IPS-11a (cell line): ENCODE data around the gene UNC13B.
"Not testable (repeated sequence)": the region's sequence is repeated elsewhere in the genome, so short reads cannot be mapped to it uniquely, and the experiment has no call there.

Experiments
- H3K4me3 ChIP-seq: one replicate; pipeline ENCODE4 v1.5.1; 2013; ENCODE audit warnings: low read depth, low read length, control low read depth

UNC13B gene

GRCh38 chr9:35162605-35163315 lies 951 bp downstream of the UNC13B start:
- peak overlapping the region; percentile 92 for H3K4me3 ChIP-seq

- H3K4me3 ChIP-seq, result no peak overlapping the region
Observed at GRCh38 chr9:35163413-35163812, 1.6 kb downstream of the UNC13B start.

- H3K4me3 ChIP-seq, result no peak overlapping the region
Observed at GRCh38 chr9:35164711-35165110, 2.9 kb downstream of the UNC13B start.

- H3K4me3 ChIP-seq, result not testable (repeated sequence)
Observed at GRCh38 chr9:35167429-35167828, 5.6 kb downstream of the UNC13B start.

GRCh38 chr9:35168963-35169362 lies 7.2 kb downstream of the UNC13B start:
- H3K4me3 ChIP-seq, result no peak overlapping the region

GRCh38 chr9:35172878-35173277 lies 11.1 kb downstream of the UNC13B start:
- no peak overlapping the region for H3K4me3 ChIP-seq

- H3K4me3 ChIP-seq, result no peak overlapping the region
Observed at GRCh38 chr9:35177520-35177919, 15.7 kb downstream of the UNC13B start.

- H3K4me3 ChIP-seq, result no peak overlapping the region
Observed at GRCh38 chr9:35179347-35180280, 17.8 kb downstream of the UNC13B start.

GRCh38 chr9:35180801-35181200 lies 19.0 kb downstream of the UNC13B start:
- H3K4me3 ChIP-seq, result no peak overlapping the region

GRCh38 chr9:35182401-35182800 lies 20.6 kb downstream of the UNC13B start:
- H3K4me3 ChIP-seq, result not testable (repeated sequence)

GRCh38 chr9:35182996-35183754 lies 21.4 kb downstream of the UNC13B start:
- not testable (repeated sequence) for H3K4me3 ChIP-seq

GRCh38 chr9:35183755-35184480 lies 22.1 kb downstream of the UNC13B start:
- H3K4me3 ChIP-seq, result not testable (repeated sequence)

GRCh38 chr9:35186524-35186923 lies 24.7 kb downstream of the UNC13B start:
- H3K4me3 ChIP-seq, result no peak overlapping the region

- H3K4me3 ChIP-seq, result no peak overlapping the region
Observed at GRCh38 chr9:35190203-35190602, 28.4 kb downstream of the UNC13B start.

- H3K4me3 ChIP-seq, result no peak overlapping the region
Observed at GRCh38 chr9:35191105-35191504, 29.3 kb downstream of the UNC13B start.

GRCh38 chr9:35193762-35194161 lies 32.0 kb downstream of the UNC13B start:
- H3K4me3 ChIP-seq, result no peak overlapping the region

GRCh38 chr9:35195683-35196082 lies 33.9 kb downstream of the UNC13B start:
- no peak overlapping the region for H3K4me3 ChIP-seq

- H3K4me3 ChIP-seq, result no peak overlapping the region
Observed at GRCh38 chr9:35198191-35198590, 36.4 kb downstream of the UNC13B start.

GRCh38 chr9:35203528-35203927 lies 41.7 kb downstream of the UNC13B start:
- no peak overlapping the region for H3K4me3 ChIP-seq

GRCh38 chr9:35205340-35205739 lies 43.5 kb downstream of the UNC13B start:
- no peak overlapping the region for H3K4me3 ChIP-seq

- H3K4me3 ChIP-seq, result no peak overlapping the region
Observed at GRCh38 chr9:35211854-35212253, 50.0 kb downstream of the UNC13B start.
